ENCODE data around the gene AP2A2.

- no peak for TF ChIP-seq CTCF (IDR thresholded peaks at IDR 0.05)
- no peak for TF ChIP-seq POLR2A (IDR thresholded peaks at IDR 0.05)
These were observed 118.0 kb downstream of the AP2A2 start for GRCh38 chr11:1043563-1044096.
